Measurements from ENCODE around the gene HOMER2.
A peak's percentile ranks its signal among the peaks of the same experiment; 100 is the strongest.

HOMER2 gene

GRCh38 chr15:82950746-82951370 is 1.7 kb downstream of the HOMER2 start:
- DNase-seq (ENCODE audit: low read depth), result no peak
- peak overlapping the region; percentile 48 for H3K4me3 ChIP-seq (ENCODE audit: low read length)
- TF ChIP-seq, protein P1, sequence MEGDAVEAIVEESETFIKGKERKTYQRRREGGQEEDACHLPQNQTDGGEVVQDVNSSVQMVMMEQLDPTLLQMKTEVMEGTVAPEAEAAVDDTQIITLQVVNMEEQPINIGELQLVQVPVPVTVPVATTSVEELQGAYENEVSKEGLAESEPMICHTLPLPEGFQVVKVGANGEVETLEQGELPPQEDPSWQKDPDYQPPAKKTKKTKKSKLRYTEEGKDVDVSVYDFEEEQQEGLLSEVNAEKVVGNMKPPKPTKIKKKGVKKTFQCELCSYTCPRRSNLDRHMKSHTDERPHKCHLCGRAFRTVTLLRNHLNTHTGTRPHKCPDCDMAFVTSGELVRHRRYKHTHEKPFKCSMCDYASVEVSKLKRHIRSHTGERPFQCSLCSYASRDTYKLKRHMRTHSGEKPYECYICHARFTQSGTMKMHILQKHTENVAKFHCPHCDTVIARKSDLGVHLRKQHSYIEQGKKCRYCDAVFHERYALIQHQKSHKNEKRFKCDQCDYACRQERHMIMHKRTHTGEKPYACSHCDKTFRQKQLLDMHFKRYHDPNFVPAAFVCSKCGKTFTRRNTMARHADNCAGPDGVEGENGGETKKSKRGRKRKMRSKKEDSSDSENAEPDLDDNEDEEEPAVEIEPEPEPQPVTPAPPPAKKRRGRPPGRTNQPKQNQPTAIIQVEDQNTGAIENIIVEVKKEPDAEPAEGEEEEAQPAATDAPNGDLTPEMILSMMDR (conservative IDR thresholded peaks at IDR 0.05; ENCODE audit: low read depth, low read length), result no peak

DNA sequence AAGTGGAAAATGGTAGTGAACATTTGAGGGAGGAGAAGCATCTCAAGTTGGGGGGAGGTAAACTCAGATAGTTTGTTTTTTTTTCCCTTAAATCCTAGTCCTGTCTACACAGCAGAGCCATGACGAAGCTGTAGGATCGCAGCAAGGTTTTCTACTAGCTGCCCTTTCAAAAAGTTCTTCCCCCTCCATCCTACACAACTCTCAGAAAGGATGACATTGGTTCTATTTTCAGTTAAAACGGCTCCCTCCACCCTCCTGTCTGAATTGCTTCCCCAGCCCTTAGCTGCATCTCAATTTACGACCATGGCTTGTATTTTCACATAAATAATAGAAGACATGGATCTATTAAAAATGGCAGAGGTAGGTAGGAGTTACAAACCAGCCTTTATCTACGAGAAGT is 2.2 kb downstream of the HOMER2 start:
- peak overlapping the region; percentile 7 for H3K4me3 ChIP-seq (ENCODE audit: low read length)
- TF ChIP-seq, protein P1 (conservative IDR thresholded peaks at IDR 0.05; ENCODE audit: low read depth, low read length), result no peak
- no peak for DNase-seq (ENCODE audit: low read depth)

DNA sequence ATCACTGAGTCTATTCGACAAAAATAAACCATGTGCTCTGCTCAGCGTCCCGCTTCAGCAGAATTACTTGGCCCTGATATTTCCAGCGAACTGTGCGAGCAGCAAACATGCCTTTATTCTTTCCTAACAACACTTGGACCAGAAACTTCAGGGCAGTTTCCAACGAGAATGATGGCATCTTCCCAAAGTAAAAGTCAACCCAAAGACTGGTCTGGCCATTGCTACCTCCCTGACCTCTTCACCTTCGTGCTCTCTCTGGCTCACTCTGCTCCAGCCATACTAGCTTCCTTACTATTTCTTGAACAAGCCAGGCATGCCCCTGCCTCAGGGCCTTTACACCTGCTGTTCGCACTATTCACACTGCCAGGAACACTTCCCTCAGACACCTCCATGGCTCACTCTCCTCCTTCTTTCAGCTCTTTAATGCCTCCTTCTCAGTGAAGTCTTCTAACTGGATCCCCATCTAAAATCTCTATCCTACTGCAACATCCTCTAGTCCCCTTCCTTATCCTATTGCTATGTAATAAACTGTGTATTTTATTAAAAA is 6.3 kb downstream of the HOMER2 start:
- no peak overlapping the region for H3K4me3 ChIP-seq (ENCODE audit: low read length)
- TF ChIP-seq, protein P1 (conservative IDR thresholded peaks at IDR 0.05; ENCODE audit: low read depth, low read length), result no peak
- no peak for DNase-seq (ENCODE audit: low read depth)

GRCh38 chr15:82945326-82945725 is 7.2 kb downstream of the HOMER2 start:
- TF ChIP-seq, protein P1 (conservative IDR thresholded peaks at IDR 0.05; ENCODE audit: low read depth, low read length), result no peak
- no peak overlapping the region for H3K4me3 ChIP-seq (ENCODE audit: low read length)
- DNase-seq (ENCODE audit: low read depth), result no peak

- DNase-seq (ENCODE audit: low read depth), result no peak
- H3K4me3 ChIP-seq (ENCODE audit: low read length), result no peak overlapping the region
- TF ChIP-seq, protein P1 (conservative IDR thresholded peaks at IDR 0.05; ENCODE audit: low read depth, low read length), result no peak
Observed at GRCh38 chr15:82944821-82945220, 7.7 kb downstream of the HOMER2 start.

GRCh38 chr15:82944056-82944455 is 8.5 kb downstream of the HOMER2 start:
- TF ChIP-seq, protein P1 (conservative IDR thresholded peaks at IDR 0.05; ENCODE audit: low read depth, low read length), result no peak
- no peak for DNase-seq (ENCODE audit: low read depth)
- no peak overlapping the region for H3K4me3 ChIP-seq (ENCODE audit: low read length)

- H3K4me3 ChIP-seq (ENCODE audit: low read length), result no peak overlapping the region
- no peak for DNase-seq (ENCODE audit: low read depth)
- TF ChIP-seq, protein P1 (conservative IDR thresholded peaks at IDR 0.05; ENCODE audit: low read depth, low read length), result peak; percentile 15
Observed at GRCh38 chr15:82943176-82943575, 9.3 kb downstream of the HOMER2 start.

Data from retinal pigment epithelial cell (primary cell).